ENCODE data around the gene TMEM132C.
"Not testable (repeated sequence)": the region's sequence is repeated elsewhere in the genome, so short reads cannot be mapped to it uniquely, and the experiment has no call there.

TMEM132C gene

DNA sequence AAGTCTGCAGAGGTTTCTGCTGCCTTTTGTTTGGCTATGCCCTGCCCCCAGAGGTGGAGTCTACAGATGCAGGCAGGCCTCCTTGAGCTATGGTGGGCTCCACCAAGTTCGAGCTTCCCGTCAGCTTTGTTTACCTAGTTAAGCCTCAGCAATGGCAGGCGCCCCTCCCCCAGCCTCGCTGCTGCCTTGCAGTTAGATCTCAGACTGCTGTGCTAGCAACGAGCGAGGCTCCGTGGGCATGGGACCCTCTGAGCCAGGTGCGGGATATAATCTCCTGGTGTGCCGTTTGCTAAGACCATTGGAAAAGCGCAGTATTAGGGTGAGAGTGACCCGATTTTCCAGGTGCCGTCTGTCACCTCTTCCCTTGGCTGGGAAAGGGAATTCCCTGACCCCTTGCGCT lies 230.4 kb downstream of the TMEM132C start:
- not testable (repeated sequence) for DNase-seq

DNA sequence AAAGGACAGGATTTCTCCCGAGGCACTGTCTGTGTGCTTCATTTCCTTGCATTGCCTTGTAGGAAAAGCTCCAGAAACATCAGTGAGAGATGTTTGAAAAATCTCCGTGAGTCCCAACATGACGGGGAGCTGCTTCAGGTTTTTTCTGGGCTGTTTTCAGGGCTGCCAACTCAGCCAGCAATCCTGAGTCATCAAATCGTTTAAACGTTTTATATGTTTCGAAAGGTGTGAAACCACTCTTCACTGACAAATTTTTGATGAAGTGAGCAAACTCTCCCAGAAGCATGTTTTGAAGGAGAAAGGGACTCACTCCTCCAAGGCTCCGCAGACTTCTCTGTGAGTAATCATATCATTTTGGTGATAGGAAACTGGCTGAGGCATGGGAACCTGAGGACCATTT lies 240.5 kb downstream of the TMEM132C start:
- DNase-seq: no peak

- no peak for DNase-seq
Observed at GRCh38 chr12:128509170-128509569, 242.2 kb downstream of the TMEM132C start.

GRCh38 chr12:128510511-128510910 lies 243.5 kb downstream of the TMEM132C start:
- no peak for DNase-seq

GRCh38 chr12:128513331-128513730 lies 246.4 kb downstream of the TMEM132C start:
- DNase-seq: no peak

- no peak for DNase-seq
Observed at GRCh38 chr12:128513831-128514230, 246.9 kb downstream of the TMEM132C start.

DNA sequence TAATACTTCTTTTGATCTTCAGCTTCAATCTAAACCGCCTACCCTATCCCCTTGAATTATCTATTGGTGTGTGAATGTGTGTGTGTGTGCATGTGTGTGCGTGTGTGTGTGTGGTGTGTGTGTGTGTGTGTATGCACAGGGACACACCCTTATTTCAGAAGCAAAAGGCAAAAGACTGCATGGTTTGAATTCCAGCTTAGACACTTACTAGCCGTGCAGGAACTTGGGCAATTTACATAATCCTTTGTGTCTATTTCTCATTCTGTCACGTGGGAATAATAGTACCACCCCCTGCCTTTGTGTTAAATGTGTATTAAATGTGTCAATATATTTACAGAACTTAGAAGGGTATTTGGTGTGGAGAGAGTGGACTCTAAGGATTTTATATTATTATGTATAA lies 251.7 kb downstream of the TMEM132C start:
- no peak for DNase-seq

- no peak for DNase-seq
Observed at GRCh38 chr12:128519426-128519825, 252.5 kb downstream of the TMEM132C start.

DNA sequence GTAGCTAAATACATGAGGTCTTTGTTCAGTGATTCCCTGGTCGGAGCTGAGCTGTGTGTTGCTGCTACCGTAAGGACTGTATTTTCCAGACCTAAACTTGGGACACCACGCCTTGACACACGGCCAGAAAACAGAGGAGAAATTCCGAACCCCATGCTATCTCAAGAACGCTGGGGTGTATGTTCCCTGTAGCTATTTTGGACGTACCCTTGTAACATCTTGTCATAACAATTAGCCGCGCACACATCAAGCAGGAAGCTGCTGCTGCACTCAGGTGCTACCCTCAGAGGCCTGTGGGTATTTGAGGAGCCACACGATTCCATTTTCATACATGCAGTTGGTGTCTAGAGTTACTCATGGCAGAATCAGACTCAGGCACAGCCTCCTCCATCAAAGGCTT lies 255.0 kb downstream of the TMEM132C start:
- no peak for DNase-seq

DNA sequence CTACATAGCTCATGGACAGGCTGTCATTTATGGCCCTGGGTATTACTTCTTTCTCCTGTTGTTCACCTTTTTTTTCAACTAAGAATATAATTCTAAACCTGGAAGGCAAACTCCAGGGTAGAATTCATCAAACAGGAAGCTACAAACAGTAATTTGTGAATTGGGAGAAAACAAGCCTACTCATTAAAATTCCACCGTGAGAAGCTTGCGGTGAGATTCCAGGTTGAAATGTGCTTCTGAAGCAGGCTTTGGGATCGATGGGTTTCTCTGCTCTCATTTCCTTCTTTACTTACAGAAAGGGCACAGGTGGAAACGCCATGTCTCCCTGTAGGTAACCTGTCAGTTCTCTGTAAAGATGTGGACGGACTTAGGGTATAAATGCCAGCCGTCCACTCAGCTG lies 257.5 kb downstream of the TMEM132C start:
- no peak for DNase-seq

- no peak for DNase-seq
Observed at GRCh38 chr12:128531170-128531569, 264.2 kb downstream of the TMEM132C start.

- DNase-seq: no peak
Observed at GRCh38 chr12:128534906-128535305, 267.9 kb downstream of the TMEM132C start.

GRCh38 chr12:128536810-128537209 lies 269.8 kb downstream of the TMEM132C start:
- DNase-seq: no peak

DNA sequence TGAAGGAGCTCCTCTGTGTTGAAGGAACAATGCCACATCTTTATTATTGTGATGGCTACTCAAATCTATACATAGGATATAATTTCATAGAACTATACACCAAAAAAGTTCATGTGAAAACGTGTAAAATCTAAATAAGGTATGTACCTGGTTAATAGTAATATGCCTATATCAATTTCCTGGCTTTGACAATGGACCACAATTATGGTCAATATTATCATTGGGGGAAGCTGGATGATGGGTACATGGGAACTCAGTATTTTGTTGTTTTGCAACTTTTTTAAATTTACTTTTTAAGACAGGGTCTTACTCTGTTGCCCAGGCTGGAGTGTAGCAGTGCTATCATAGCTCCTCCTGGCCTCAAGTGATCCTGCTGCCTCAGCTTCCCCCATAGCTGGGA lies 270.7 kb downstream of the TMEM132C start:
- no peak for DNase-seq

GRCh38 chr12:128542844-128543243 lies 275.9 kb downstream of the TMEM132C start:
- no peak for DNase-seq

- DNase-seq: no peak
Observed at GRCh38 chr12:128543460-128543859, 276.5 kb downstream of the TMEM132C start.

DNA sequence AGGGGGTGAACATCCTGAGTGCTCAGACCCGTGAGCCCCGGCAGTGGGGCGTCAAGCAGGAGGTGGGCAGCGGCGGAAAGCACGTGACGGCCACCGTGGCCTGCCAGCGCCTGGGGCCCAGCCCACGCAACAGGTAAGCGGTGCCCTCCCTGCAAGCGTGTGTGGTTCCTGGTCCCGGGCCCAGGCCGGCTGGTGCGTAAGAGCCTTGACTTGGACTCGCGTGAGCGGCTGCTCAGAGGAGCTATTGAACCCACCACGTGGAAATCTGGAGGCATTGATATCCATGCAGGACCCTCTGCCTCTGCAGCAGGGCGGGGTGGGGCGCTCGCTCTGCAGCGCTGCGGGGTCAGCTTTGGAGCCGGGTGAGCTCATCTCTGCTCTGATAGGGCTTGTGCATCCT lies 277.0 kb downstream of the TMEM132C start:
- DNase-seq: no peak

- no peak for DNase-seq
Observed at GRCh38 chr12:128548949-128549348, 282.0 kb downstream of the TMEM132C start.

DNA sequence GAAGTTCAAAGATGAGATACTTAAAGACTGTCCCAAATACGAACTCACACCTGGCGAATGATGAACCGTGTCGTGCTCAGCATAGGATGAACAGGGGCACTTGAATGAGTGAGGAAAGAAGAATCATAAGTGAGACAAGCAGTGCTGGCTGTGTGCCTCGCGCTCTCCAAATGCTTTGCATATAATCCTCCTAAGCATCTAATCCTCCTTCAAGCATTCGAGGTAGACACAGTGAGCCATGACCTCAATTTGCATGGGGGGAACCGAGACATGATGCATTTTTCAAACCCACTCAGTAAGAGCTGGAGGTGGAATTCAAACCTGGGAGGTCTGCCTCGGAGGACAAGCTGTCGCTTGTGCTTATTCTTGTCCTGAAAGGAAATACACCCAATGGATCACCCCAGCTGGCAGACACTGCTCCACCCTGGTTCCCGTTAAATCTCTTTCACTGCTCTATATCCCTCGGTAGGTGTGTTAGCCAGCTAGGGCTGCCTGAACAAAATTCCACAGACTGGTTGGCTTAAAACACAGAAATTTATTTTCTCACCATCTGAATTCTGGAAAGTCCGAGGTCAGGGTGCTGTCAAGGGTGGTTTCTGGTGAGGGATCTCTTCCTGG lies 282.7 kb downstream of the TMEM132C start:
- no peak for DNase-seq

- DNase-seq: no peak
Observed at GRCh38 chr12:128551266-128551665, 284.3 kb downstream of the TMEM132C start.

- no peak for DNase-seq
Observed at GRCh38 chr12:128554546-128555304, 287.8 kb downstream of the TMEM132C start.

- no peak for DNase-seq
Observed at GRCh38 chr12:128557231-128557630, 290.3 kb downstream of the TMEM132C start.

DNA sequence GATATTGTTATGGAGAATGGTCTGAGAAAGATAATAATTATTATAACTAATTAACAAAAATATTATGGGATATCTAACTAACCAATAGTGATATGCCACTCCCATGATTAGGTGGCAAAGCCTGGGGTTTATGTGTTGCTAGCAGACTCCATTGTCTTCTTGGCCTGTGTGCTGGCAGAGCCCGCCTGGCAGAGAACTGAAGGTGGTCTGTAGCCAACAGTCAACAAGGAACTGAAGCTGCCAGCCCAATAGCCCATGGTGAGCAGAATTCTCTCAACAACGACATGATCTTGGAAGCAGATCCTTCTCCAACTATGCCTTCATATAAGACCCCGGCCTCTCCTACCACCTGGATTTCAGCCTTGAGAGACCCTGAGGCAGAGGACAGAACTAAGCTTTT lies 298.0 kb downstream of the TMEM132C start:
- no peak for DNase-seq

- DNase-seq: no peak
Observed at GRCh38 chr12:128567730-128568129, 300.8 kb downstream of the TMEM132C start.
